ENCODE measurements around the gene CPED1. TPM values are rescaled to one million over a fixed set of nuclear protein-coding genes. Genes with fewer than 3 reads are reported as not detected.

The CPED1 gene
- total RNA-seq, 6 donors from 2014 or later, result 12.9 to 31.6 (median 18.1) TPM

- no peak for ATAC-seq (ENCODE audit: low FRiP score in 2 of 2)
Observed at GRCh38 chr7:121344497-121344896, 356.0 kb downstream of the CPED1 start.

More at GRCh38 chr7:121344497-121344896, 356.0 kb downstream of the CPED1 start:
- Histone ChIP-seq H3K4me3 (no peak overlapping the region), H3K9me3 (no peaks in the 10 kb centered on the region), H3K4me1 (peaks cover 0 to 4% (median 0%) of the 10 kb centered on the region in 4 donors), H3K36me3 (peaks cover 0 to 12% (median 1%) of the 10 kb centered on the region in 4 donors), H3K27ac (no peak overlapping the region), H3K27me3 (no peaks in the 10 kb centered on the region)
- no peak for DNase-seq
- 96 to 100% methylated on average over 1 of the region's 1 CpG for WGBS, 2 donors
- no peak for TF ChIP-seq CTCF (IDR thresholded peaks at IDR 0.05)
- TF ChIP-seq EP300 (IDR thresholded peaks at IDR 0.05), result no peak
- TF ChIP-seq POLR2AphosphoS5 (IDR thresholded peaks at IDR 0.05), result no peak
- no peak for TF ChIP-seq POLR2A (IDR thresholded peaks at IDR 0.05)

Small RNAs within 50 kb of the gene (small RNA-seq; reads per million reads assigned to genes)
- gene HMGN1P18 (0 reads per million in 4 donors), gene RNA5SP240 (0 reads per million in 4 donors), gene RNA5SP241 (0 reads per million in 4 donors), gene RNU6-517P (0 reads per million in 4 donors)

Other genes starting within 250 kb of the CPED1 start
- gene TSPAN12, start 130.6 kb upstream of the CPED1 start, total RNA-seq, result 10 to 100 TPM; 22.0 to 56.3 (median 40.0) TPM
- gene ING3, start 37.9 kb upstream of the CPED1 start, total RNA-seq, result 10 to 100 TPM in 4 of 6 donors, 1 to 10 TPM in 2; 6.3 to 28.8 (median 15.3) TPM

Measured in upper lobe of left lung (tissue), 6 donors.